Fibroblast of pulmonary artery (primary cell): ENCODE measurements around the gene MTR.

Experiments
- DNase-seq: peaks from one replicate; pipeline ENCODE4 v3.0.0-alpha.2; 2010; ENCODE audit warnings: low read depth
- H3K4me3 ChIP-seq: replicated peaks from 2 replicates; pipeline ENCODE4 v1.5.1; 2011; ENCODE audit warnings: low read depth, mild to moderate bottlenecking, control low read depth, low read length, moderate library complexity
- TF ChIP-seq, protein P1 (sequence below): IDR thresholded peaks from 2 replicates; pipeline ENCODE4 v1.5.1; 2011; ENCODE audit warnings: mild to moderate bottlenecking, control low read depth, low read length, inconsistent platforms; ENCODE audit errors: missing control alignments

Gene MTR

DNA sequence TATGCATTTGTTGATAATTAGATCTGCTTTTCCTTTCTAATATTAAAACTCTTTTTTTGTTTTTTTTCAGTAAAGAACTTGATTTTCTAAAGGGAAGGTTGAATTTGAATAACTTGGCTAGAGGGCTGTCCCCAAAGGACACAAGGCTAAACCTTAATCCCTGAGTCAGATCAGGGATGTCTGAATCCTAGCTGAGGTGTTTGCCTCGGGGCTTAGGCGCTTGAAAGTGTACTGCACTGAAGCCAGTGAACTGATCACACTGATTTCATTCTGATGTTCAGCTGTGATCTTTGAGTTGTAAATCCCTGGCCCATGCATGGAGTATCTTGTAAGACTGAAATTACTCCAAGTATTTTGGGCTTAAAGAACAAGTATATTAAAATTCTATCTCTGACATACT, 42.8 kb downstream of the MTR start:
- H3K4me3 ChIP-seq: no peak overlapping the region
- TF ChIP-seq, protein P1, sequence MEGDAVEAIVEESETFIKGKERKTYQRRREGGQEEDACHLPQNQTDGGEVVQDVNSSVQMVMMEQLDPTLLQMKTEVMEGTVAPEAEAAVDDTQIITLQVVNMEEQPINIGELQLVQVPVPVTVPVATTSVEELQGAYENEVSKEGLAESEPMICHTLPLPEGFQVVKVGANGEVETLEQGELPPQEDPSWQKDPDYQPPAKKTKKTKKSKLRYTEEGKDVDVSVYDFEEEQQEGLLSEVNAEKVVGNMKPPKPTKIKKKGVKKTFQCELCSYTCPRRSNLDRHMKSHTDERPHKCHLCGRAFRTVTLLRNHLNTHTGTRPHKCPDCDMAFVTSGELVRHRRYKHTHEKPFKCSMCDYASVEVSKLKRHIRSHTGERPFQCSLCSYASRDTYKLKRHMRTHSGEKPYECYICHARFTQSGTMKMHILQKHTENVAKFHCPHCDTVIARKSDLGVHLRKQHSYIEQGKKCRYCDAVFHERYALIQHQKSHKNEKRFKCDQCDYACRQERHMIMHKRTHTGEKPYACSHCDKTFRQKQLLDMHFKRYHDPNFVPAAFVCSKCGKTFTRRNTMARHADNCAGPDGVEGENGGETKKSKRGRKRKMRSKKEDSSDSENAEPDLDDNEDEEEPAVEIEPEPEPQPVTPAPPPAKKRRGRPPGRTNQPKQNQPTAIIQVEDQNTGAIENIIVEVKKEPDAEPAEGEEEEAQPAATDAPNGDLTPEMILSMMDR: no peak
- no peak for DNase-seq

DNA sequence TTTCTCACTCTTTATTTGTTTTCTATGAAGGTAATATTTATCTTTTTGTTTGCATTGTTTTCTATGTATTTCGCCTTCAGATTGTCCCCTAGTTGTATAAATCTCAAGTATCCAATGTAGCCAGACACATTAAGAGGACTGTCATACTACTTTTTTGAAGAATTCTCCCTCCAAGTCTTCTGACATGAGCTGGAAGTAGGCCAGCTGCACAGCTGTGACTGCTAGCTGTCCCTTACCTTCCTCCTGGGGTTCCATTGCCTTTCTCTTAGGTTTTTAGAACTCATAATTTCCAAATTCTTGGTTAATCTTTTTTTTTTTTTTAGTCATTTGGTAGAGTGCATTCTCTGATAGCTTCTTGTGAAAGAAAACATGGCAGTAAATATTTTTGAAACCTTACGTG, 46.2 kb downstream of the MTR start:
- DNase-seq: no peak
- TF ChIP-seq, protein P1: no peak

DNA sequence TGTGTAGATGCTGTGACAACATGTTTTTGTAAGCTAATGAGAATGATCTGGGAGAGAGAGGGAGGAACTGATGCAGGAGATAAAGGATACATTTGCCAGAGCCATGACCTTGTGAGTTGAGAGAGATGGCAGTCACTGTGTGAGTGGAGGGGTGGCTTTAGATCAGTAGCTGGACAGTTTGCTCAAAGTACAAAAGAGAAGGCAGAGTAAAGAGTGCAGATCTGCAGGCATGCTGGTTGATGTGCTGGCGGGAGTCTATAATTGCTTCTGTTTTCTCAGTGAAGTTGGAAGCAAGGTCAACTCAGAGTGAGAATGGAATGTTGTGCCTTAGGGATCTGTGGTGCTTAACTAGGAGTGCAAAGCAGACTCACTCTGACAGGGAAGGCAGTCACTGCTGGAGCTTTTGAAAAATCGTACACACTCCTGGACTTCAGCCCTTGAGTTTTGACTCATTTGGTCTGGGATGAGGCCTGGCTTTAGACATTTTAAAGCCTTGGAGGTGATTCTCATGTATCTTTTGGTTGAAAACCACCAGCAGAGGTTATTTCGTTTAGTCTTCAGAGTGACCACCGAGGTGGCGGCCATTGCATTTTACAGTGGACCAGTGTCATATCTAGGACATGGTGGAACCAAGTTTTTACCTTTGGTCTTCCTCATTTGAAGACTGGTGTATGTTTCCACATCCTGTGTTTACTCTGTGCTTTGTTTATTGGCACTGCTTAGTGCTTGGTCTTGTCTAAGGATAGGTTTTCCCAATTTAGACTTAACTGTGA, 49.6 kb downstream of the MTR start:
- no peak for DNase-seq
- H3K4me3 ChIP-seq: no peak overlapping the region
- TF ChIP-seq, protein P1: no peak

More for the DNA sequence above, 46.2 kb downstream of the MTR start:
- no peak overlapping the region for H3K4me3 ChIP-seq

DNA sequence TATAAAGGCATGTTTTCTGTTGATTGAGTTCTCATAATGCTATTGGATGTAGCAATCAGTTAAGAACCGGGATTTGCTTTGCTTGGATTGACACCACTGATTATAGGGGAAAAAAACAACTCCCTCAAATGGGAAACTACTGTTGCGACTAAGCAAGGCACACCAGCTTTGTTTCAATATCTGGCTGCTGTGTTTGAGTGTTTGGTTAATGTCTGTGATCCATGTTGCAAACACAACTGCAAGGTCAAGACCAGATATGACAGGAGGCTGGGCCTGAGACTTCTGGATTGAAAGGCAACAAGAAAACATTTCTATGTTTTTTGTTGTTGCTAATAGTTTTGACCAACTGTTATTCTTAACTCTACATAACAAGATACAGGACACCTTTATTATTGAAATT, 50.7 kb downstream of the MTR start:
- TF ChIP-seq, protein P1: no peak
- DNase-seq: no peak
- H3K4me3 ChIP-seq: no peak overlapping the region

DNA sequence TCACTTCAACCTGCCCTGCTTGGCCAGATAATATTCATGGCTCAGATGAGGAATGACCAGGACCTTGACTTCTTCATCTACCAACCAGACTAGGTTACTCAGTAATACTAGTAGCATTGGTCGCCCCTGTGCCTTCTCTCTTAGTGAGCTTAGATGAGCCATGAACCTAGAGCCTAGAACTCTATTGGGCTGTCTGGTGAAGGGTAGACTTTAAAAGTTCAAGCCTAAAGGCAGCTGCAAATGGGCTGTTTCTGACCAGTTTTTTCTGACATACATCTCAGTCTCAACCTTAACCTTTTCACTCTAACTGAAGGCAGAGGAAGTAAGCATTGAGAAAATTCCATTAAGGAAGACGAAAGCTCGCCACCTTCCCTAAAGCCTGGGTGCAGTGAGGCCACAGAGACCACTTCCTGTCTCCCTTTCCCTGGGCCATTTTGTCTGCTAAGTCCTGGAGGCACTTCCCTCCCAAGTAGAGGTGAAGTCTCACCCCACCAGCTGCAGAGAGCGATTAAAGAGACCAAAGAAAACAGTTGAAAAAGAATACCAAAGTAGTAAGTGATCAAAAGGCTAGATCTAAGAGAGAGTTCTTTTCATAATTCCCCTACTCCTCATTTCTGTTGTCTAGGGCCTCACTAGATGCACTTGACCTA, 53.3 kb downstream of the MTR start:
- no peak for DNase-seq
- TF ChIP-seq, protein P1: no peak

DNA sequence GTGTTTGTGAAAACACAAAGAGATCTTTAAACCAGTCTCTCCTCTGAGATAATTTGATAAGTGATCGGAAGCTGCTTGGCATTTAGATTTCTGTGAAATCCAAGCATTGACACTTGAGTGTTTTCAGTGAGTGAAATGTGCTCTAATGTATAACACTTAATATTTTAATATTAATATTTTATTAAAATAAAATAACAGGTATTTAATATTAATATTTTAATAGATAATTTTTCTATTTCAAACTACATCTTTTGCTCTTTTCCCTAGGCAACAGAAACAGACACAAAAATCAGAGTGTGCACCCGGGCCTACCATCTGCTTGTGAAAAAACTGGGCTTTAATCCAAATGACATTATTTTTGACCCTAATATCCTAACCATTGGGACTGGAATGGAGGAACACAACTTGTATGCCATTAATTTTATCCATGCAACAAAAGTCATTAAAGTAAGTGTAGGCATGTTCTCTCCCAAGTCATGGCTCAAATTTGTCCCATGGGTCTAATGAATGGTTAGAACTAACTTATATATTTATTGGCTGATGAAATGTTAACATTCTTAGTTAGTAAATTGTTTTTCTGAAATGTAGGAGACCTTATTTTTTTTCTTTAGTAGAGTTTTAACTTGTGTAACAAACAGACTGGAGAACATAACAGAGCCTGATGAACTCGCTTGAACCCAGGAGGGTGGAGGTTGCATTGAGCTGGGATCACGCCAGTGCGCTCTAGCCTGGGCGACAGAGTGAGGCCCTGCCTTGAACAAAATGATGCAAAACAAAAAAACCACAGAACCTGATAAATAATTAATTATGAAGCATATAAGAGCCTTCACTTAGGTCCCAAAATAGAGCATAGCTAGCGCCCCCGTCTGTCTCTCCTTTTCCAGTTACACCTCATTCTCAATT, 55.2 kb downstream of the MTR start:
- DNase-seq: no peak
- H3K4me3 ChIP-seq: no peak overlapping the region
- TF ChIP-seq, protein P1: no peak

More for the DNA sequence above, 53.3 kb downstream of the MTR start:
- H3K4me3 ChIP-seq: no peak overlapping the region
